Adrenal gland (tissue), 12 donors: ENCODE measurements around the gene SLC44A5. TPM values are rescaled to one million over a fixed set of nuclear protein-coding genes. Genes with fewer than 3 reads are reported as not detected.

Source experiments
- DNase-seq, 7 donors: peaks; one replicate each; pipeline ENCODE4 v3.0.0-alpha.2; 2019 to 2020
- H3K27ac ChIP-seq, 5 donors: fragments of 200-600 bp; sonication (generic) in 4 of 5; 1 replicate in 3 of 5; 2 replicates in 2 of 5; pipeline versions ENCODE4 v1.5.1 to v1.8.0; 2016 to 2020; ENCODE audit warnings: mild to moderate bottlenecking in 1 of 5
- H3K27me3 ChIP-seq: fragments of 200-600 bp; 2 replicates; pipeline ENCODE4 v1.8.0; 2021
- H3K36me3 ChIP-seq, 2 donors: fragments of 200-600 bp; replicated peaks in 1 of 2; 1 replicate in 1 of 2; 2 replicates in 1 of 2; pipeline versions ENCODE4 v1.5.1 to v1.8.0; 2018 to 2022
- H3K4me1 ChIP-seq, 2 donors: fragments of 200-600 bp; replicated peaks in 1 of 2; 1 replicate in 1 of 2; 2 replicates in 1 of 2; pipeline versions ENCODE4 v1.5.1 to v1.8.0; 2018 to 2021
- H3K4me3 ChIP-seq, 4 donors: fragments of 200-600 bp; sonication (generic) in 3 of 4; one replicate each; pipeline ENCODE4 v1.5.1; 2016 to 2018
- H3K9me3 ChIP-seq, 3 donors: fragments of 200-600 bp; sonication (generic) in 1 of 3; replicated peaks in 1 of 3; 1 replicate in 2 of 3; 2 replicates in 1 of 3; pipeline versions ENCODE4 v1.5.1 to v1.8.0; 2016 to 2021
- CTCF ChIP-seq, 6 experiments: fragments of 450-650 bp in 4 of 6; fragments of 200-600 bp in 2 of 6; sonication (generic) in 1 of 6; IDR thresholded peaks; 1 replicate in 5 of 6; 2 replicates in 1 of 6; pipeline versions ENCODE4 v1.5.1 to v1.8.0; 2016 to 2021; ENCODE audit warnings: antibody characterized with exemption in 6 of 6, mild to moderate bottlenecking in 2 of 6, moderate library complexity in 1 of 6
- POLR2A ChIP-seq, 2 donors: fragments of 450-650 bp; IDR thresholded peaks; one replicate each; pipeline ENCODE4 v1.6.1; 2017; ENCODE audit warnings: antibody characterized with exemption in 2 of 2, mild to moderate bottlenecking in 2 of 2, moderate library complexity in 1 of 2
- WGBS, 4 donors: extraction: QIAGEN DNeasy Blood & Tissue Kit in 2 of 4; methylation state at CpG; one replicate each; pipeline versions ENCODE4 v1.1.5 to v1.1.7; 2013 to 2017; 5-methylcytosine and 5-hydroxymethylcytosine counted together
- intact Hi-C, 2 donors: fragments of 100-400 bp; cut with DNase I; formaldehyde crosslinking; loops; one replicate each; pipeline versions ENCODE4 v1.14.1 to v1.15.0; 2022 to 2023
- polyA plus RNA-seq, 3 donors: library from polyadenylated mRNA; stranded (reverse); fragments of 200-250 nt in 2 of 3; fragments of 350-450 nt in 1 of 3; fragmentation: Illumina TruSeq in 1 of 3; extraction: RNeasy Lipid Tissue Mini Kit (QIAGEN cat#74804) in 1 of 3; gene quantifications; one replicate each; pipeline ENCODE4 v1.2.3, GENCODE V29; 2013 to 2014
- total RNA-seq, 9 donors: library from RNA; depleted of rRNA in 4 of 9; stranded (reverse); fragments of >200 nt in 4 of 9; fragments of 120-200 nt in 1 of 9; fragmentation: NEBNext Ultra II Directional in 1 of 9; extraction: Animal tissue kit (Norgen Biotek cat#: 25700) in 1 of 9; gene quantifications; one replicate each; pipeline versions ENCODE4 v1.1.0 to v1.2.4, GENCODE V29; 2013 to 2023
- donor health status: healthy with polysubstance abuse.
- donor health status: Bipolar disorder and iron deficiency.
- donor health status: DM: yes; HTN: yes; CAD: no.
- donor health status: DM: no; HTN: no; CAD: no.
- donor health status: DM: no; HTN: no; CAD: no.
- donor health status: DM: yes; HTN: yes; CAD: no.

Gene SLC44A5
- total and polyA plus RNA-seq, 12 donors = 0.17 to 2.2 (median 0.48) TPM

- no peaks in the 10 kb centered on the region for H3K4me1 ChIP-seq
- H3K9me3 ChIP-seq = no peaks in the 10 kb centered on the region
- no peaks in the 10 kb centered on the region for H3K27me3 ChIP-seq
- WGBS, 4 donors = 64 to 85% (median 83%) methylated on average over 2 of the region's 2 CpGs
- H3K36me3 ChIP-seq = no peaks in the 10 kb centered on the region
- DNase-seq = no peak
- no peak overlapping the region for H3K4me3 ChIP-seq
- no peak overlapping the region for H3K27ac ChIP-seq
- intact Hi-C loops = no loop called here
- TF ChIP-seq CTCF (IDR thresholded peaks at IDR 0.05) (no peak), POLR2A (IDR thresholded peaks at IDR 0.05) (no peak)
Measured at GRCh38 chr1:75308365-75308764, 302.5 kb downstream of the SLC44A5 start.

GRCh38 chr1:75305061-75305460, 305.9 kb downstream of the SLC44A5 start:
- no peaks in the 10 kb centered on the region for H3K9me3 ChIP-seq
- no peaks in the 10 kb centered on the region for H3K36me3 ChIP-seq
- DNase-seq = no peak
- TF ChIP-seq CTCF (IDR thresholded peaks at IDR 0.05) (no peak), POLR2A (IDR thresholded peaks at IDR 0.05) (no peak)
- H3K27ac ChIP-seq = no peak overlapping the region
- no peak overlapping the region for H3K4me3 ChIP-seq
- no peaks in the 10 kb centered on the region for H3K27me3 ChIP-seq
- no peaks in the 10 kb centered on the region for H3K4me1 ChIP-seq
- 78 to 87% (median 86%) methylated on average over 2 of the region's 2 CpGs for WGBS, 4 donors
- intact Hi-C loops = no loop called here

GRCh38 chr1:75293270-75293669, 317.6 kb downstream of the SLC44A5 start:
- H3K4me3 ChIP-seq = no peak overlapping the region
- WGBS, 4 donors = 81 to 88% (median 85%) methylated on average over 4 of the region's 4 CpGs
- H3K27ac ChIP-seq = no peak overlapping the region
- no peaks in the 10 kb centered on the region for H3K36me3 ChIP-seq
- H3K4me1 ChIP-seq = no peaks in the 10 kb centered on the region
- no peaks in the 10 kb centered on the region for H3K27me3 ChIP-seq
- H3K9me3 ChIP-seq = no peaks in the 10 kb centered on the region
- intact Hi-C loops = no loop called here
- DNase-seq = no peak
- TF ChIP-seq CTCF (IDR thresholded peaks at IDR 0.05) = no peak
- no peak for TF ChIP-seq POLR2A (IDR thresholded peaks at IDR 0.05)

GRCh38 chr1:75292013-75292412, 318.9 kb downstream of the SLC44A5 start:
- Histone ChIP-seq H3K27ac (no peak overlapping the region), H3K9me3 (no peaks in the 10 kb centered on the region), H3K4me1 (no peaks in the 10 kb centered on the region), H3K4me3 (no peak overlapping the region), H3K36me3 (no peaks in the 10 kb centered on the region), H3K27me3 (no peaks in the 10 kb centered on the region)
- WGBS, 4 donors = 74 to 80% (median 76%) methylated on average over 3 of the region's 3 CpGs
- no peak for DNase-seq
- TF ChIP-seq POLR2A (IDR thresholded peaks at IDR 0.05) (no peak), CTCF (IDR thresholded peaks at IDR 0.05) (no peak)
- intact Hi-C loops = no loop called here
